ENCODE results near the gene SUMO3. TPM values are rescaled to one million over a fixed set of nuclear protein-coding genes. Genes with fewer than 3 reads are reported as not detected.

Gene SUMO3
- polyA plus RNA-seq, 10 donors = 60.0 to 88.6 (median 67.5) TPM

GRCh38 chr21:44762221-44763049, 55.4 kb downstream of the SUMO3 start:
- no peak for DNase-seq

- no peak for DNase-seq
Observed at GRCh38 chr21:44761747-44762208, 56.1 kb downstream of the SUMO3 start.

- DNase-seq = peak in 1 of 3 donors; percentile 36
Observed at GRCh38 chr21:44761011-44761729, 56.7 kb downstream of the SUMO3 start.

- no peak for DNase-seq
Observed at GRCh38 chr21:44760376-44760775, 57.5 kb downstream of the SUMO3 start.

GRCh38 chr21:44759628-44760285, 58.1 kb downstream of the SUMO3 start:
- no peak for DNase-seq

- no peak for DNase-seq
Observed at GRCh38 chr21:44758781-44759627, 58.9 kb downstream of the SUMO3 start.

GRCh38 chr21:44758141-44758561, 59.7 kb downstream of the SUMO3 start:
- no peak for DNase-seq

- no peak for DNase-seq
Observed at GRCh38 chr21:44757731-44758130, 60.1 kb downstream of the SUMO3 start.

- DNase-seq = no peak
Observed at GRCh38 chr21:44756423-44757185, 61.3 kb downstream of the SUMO3 start.

Other genes with a start within 250 kb of the SUMO3 start
- not detected for gene KRTAP10-4, start 244.3 kb downstream of the SUMO3 start, polyA plus RNA-seq (ENCODE audit: insufficient read length in 10 of 10)
- gene KRTAP10-5, start 237.5 kb downstream of the SUMO3 start, polyA plus RNA-seq (ENCODE audit: insufficient read length in 10 of 10) = not detected
- not detected for gene KRTAP10-6, start 225.6 kb downstream of the SUMO3 start, polyA plus RNA-seq (ENCODE audit: insufficient read length in 10 of 10)
- gene KRTAP10-7, start 217.5 kb downstream of the SUMO3 start, polyA plus RNA-seq (ENCODE audit: insufficient read length in 10 of 10) = not detected
- gene KRTAP10-8, start 206.0 kb downstream of the SUMO3 start, polyA plus RNA-seq (ENCODE audit: insufficient read length in 10 of 10) = not detected
- gene KRTAP10-9, start 191.0 kb downstream of the SUMO3 start, polyA plus RNA-seq (ENCODE audit: insufficient read length in 10 of 10) = not detected
- not detected for gene KRTAP10-10, start 180.7 kb downstream of the SUMO3 start, polyA plus RNA-seq (ENCODE audit: insufficient read length in 10 of 10)
- gene KRTAP10-11, start 171.6 kb downstream of the SUMO3 start, polyA plus RNA-seq (ENCODE audit: insufficient read length in 10 of 10) = not detected
- gene KRTAP12-4, start 163.4 kb downstream of the SUMO3 start, polyA plus RNA-seq (ENCODE audit: insufficient read length in 10 of 10) = not detected
- gene KRTAP12-3, start 160.1 kb downstream of the SUMO3 start, polyA plus RNA-seq (ENCODE audit: insufficient read length in 10 of 10) = not detected
- gene KRTAP12-2, start 151.1 kb downstream of the SUMO3 start, polyA plus RNA-seq (ENCODE audit: insufficient read length in 10 of 10) = not detected
- not detected for gene KRTAP12-1, start 135.9 kb downstream of the SUMO3 start, polyA plus RNA-seq (ENCODE audit: insufficient read length in 10 of 10)
- not detected for gene KRTAP10-12, start 120.9 kb downstream of the SUMO3 start, polyA plus RNA-seq (ENCODE audit: insufficient read length in 10 of 10)
- 1 to 10 TPM in 2 of 10 donors, under 1 TPM in 7, not detected in 1; 0.10 to 3.2 (median 0.22) TPM for gene TSPEAR, start 106.5 kb downstream of the SUMO3 start, polyA plus RNA-seq (ENCODE audit: insufficient read length in 10 of 10)
- gene UBE2G2, start 16.2 kb downstream of the SUMO3 start, polyA plus RNA-seq (ENCODE audit: insufficient read length in 10 of 10) = 100 to 1,000 TPM in 3 of 10 donors, 10 to 100 TPM in 7; 54.9 to 109 (median 77.1) TPM
- gene PTTG1IP, start 55.6 kb upstream of the SUMO3 start, polyA plus RNA-seq (ENCODE audit: insufficient read length in 10 of 10) = 100 to 1,000 TPM; 116 to 144 (median 127) TPM
- 10 to 100 TPM in 9 of 10 donors, 1 to 10 TPM in 1; 6.9 to 27.7 (median 11.7) TPM for gene ITGB2, start 102.8 kb upstream of the SUMO3 start, polyA plus RNA-seq (ENCODE audit: insufficient read length in 10 of 10)
- 10 to 100 TPM; 13.2 to 22.1 (median 15.8) TPM for gene SLX9, start 122.0 kb upstream of the SUMO3 start, polyA plus RNA-seq (ENCODE audit: insufficient read length in 10 of 10)

All from muscle of back (tissue), 11 donors.